Measurements from ENCODE around the gene CREB5.

DNA sequence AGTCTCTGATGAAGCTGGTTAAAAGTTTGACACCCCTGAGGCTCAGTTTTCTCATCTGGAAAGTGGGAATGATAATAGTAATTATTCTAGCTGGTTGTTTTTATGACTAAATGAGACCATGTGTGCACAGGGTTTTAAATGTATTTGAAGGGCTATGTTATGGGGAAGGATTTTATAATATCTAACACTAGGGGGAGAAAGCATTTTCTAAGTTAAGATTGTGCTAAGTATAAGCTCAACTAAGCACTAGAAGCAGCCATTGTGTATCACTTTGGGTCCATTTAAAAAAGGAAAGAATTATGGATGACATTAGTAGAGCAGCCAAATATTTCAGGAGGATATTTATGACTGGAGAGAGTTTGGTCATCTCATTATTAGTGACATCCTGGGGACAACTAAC is 49.5 kb upstream of the CREB5 start:
- TF ChIP-seq CTCF (IDR thresholded peaks at IDR 0.05) (no peak), POLR2A (IDR thresholded peaks at IDR 0.05) (no peak)
